Heart left ventricle (tissue), 13 donors: Measurements from ENCODE around the gene LPP.

Experiments used
- CTCF ChIP-seq, 12 donors: fragments of 200-600 bp; sonication (generic) in 4 of 12; IDR thresholded peaks; one replicate each; pipeline versions ENCODE4 v1.5.0 to v1.8.0; 2018 to 2022; ENCODE audit warnings: antibody characterized with exemption in 12 of 12, mild to moderate bottlenecking in 5 of 12
- POLR2A ChIP-seq, 2 donors: fragments of 450-650 bp; IDR thresholded peaks; one replicate each; pipeline ENCODE4 v1.6.1; 2017; ENCODE audit warnings: antibody characterized with exemption in 2 of 2, mild to moderate bottlenecking in 2 of 2, moderate library complexity in 2 of 2
- donor health status: ischemic (EF 13 %, LVEDD 7.1; RV severe dilation, severe dysfunction).
- donor health status: DM: no; HTN: yes; CAD: no.
- donor health status: DM: no; HTN: no; CAD: no.
- donor health status: ischemic (EF 25% LVEDD 6.9; RV normal size, moderate dysfunction).
- donor health status: ischemic (EF 25% LVEDD 5.7; RV mildly dilated, moderate dysfunction).
- donor health status: ischemic (EF 35%, LVEDD 5.7; RV mildly dilated, moderate dysfunction).
- donor health status: nonischemic (EF 11% LVEDD 7.7; RV severe dilation, severe dysfunction).
- donor health status: DM: yes; HTN: yes; CAD: no.
- donor health status: PGD.
- donor health status: ischemic (EF 29% LVEDD 5.4; RV normal size, mild dysfunction).
- donor health status: nonischemic (EF 23%, LVEDD 6.1; RV moderate dilation, normal function).

DNA sequence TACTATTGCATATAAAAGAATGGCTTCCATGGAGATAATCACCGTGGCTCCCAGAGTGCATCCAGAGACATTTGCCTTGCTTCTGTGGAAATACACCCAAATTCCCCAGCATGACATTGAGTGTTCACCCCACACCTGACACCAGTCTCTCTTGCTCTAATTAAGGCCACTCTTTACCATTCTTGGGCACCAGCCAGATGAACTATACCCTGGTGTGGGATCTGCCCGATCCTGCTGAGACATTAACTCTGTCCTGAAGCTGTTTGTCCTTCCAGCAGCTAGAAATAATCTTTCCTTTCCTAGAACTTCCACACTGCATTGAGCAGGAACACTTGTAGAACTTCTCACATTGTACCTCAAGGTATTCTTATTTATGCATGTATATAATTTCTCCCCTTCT lies 105.2 kb downstream of the LPP start:
- TF ChIP-seq POLR2A (IDR thresholded peaks at IDR 0.05) (no peak), CTCF (IDR thresholded peaks at IDR 0.05) (no peak)
